Aorta (tissue), 5 donors: ENCODE results near the gene ANKRD44. TPM values are rescaled to one million over a fixed set of nuclear protein-coding genes. Genes with fewer than 3 reads are reported as not detected.
A peak's percentile ranks its signal among the peaks of the same experiment; 100 is the strongest.
"Not testable (repeated sequence)": the region's sequence is repeated elsewhere in the genome, so short reads cannot be mapped to it uniquely, and the experiment has no call there.

ENCODE experiments used
- ATAC-seq: fragments of 200-7000 bp; cut with Tn5 transposase; one replicate; pipeline ENCODE4 v1.9.1; 2022; ENCODE audit warnings: moderate library complexity; ENCODE audit not compliant: low FRiP score
- DNase-seq, 2 donors: peaks; one replicate each; pipeline ENCODE4 v3.0.0-alpha.2; 2020
- H3K27ac ChIP-seq, 2 donors: one replicate each; pipeline ENCODE4 v1.5.1; 2013; ENCODE audit warnings: low read length in 2 of 2, mild to moderate bottlenecking in 2 of 2, moderate library complexity in 2 of 2, control low read depth in 1 of 2, inconsistent platforms in 1 of 2, low read depth in 1 of 2
- H3K27me3 ChIP-seq, 2 donors: one replicate each; pipeline ENCODE4 v1.6.1; 2013; ENCODE audit warnings: control low read depth in 1 of 2, low read length in 1 of 2, mild to moderate bottlenecking in 1 of 2, moderate library complexity in 1 of 2; ENCODE audit not compliant: insufficient read depth in 2 of 2, control insufficient read depth in 1 of 2
- H3K36me3 ChIP-seq, 2 donors: one replicate each; pipeline ENCODE4 v1.6.1; 2013; ENCODE audit warnings: control low read depth in 1 of 2, low read length in 1 of 2, mild to moderate bottlenecking in 1 of 2; ENCODE audit not compliant: insufficient read depth in 2 of 2, control insufficient read depth in 1 of 2
- H3K4me1 ChIP-seq, 2 donors: one replicate each; pipeline ENCODE4 v1.6.1; 2013; ENCODE audit warnings: low read length in 2 of 2, control low read depth in 1 of 2, mild to moderate bottlenecking in 1 of 2, moderate library complexity in 1 of 2; ENCODE audit not compliant: insufficient read depth in 2 of 2, control insufficient read depth in 1 of 2
- H3K4me3 ChIP-seq, 2 donors: one replicate each; pipeline ENCODE4 v1.5.1; 2013; ENCODE audit warnings: low read length in 2 of 2, control low read depth in 1 of 2, mild to moderate bottlenecking in 1 of 2
- H3K9me3 ChIP-seq: one replicate; pipeline ENCODE4 v1.6.1; 2013; ENCODE audit warnings: mild to moderate bottlenecking, low read length; ENCODE audit not compliant: control insufficient read depth
- WGBS, 2 donors: extraction: QIAGEN DNeasy Blood & Tissue Kit; methylation state at CpG; one replicate each; pipeline ENCODE4 v1.1.7; 2013; 5-methylcytosine and 5-hydroxymethylcytosine counted together
- intact Hi-C, 2 donors: fragments of 100-400 bp; cut with DNase I; formaldehyde crosslinking; loops; one replicate each; pipeline versions ENCODE4 v1.14.2 to v1.15.0; 2022
- polyA plus RNA-seq, 2 donors: library from polyadenylated mRNA; stranded (reverse); fragments of 200-250 nt; gene quantifications; one replicate each; pipeline ENCODE4 v1.2.3, GENCODE V29; 2013
- total RNA-seq, 2 donors: library from RNA; stranded (reverse); fragmentation: NEBNext Ultra II Directional; extraction: Animal tissue kit (Norgen Biotek cat#: 25700); gene quantifications; one replicate each; pipeline ENCODE4 v1.2.1, GENCODE V29; 2021
- donor health status: healthy with polysubstance abuse.
- donor health status: Bipolar disorder and iron deficiency.
- donor health status: DM: no; HTN: no; CAD: no.
- donor health status: DM: no; HTN: no; CAD: no.
- donor health status: DM: yes; HTN: yes; CAD: no.

Gene ANKRD44
- total and polyA plus RNA-seq, 4 donors = 4.5 to 62.6 (median 33.8) TPM

GRCh38 chr2:197073701-197074433, 236.7 kb downstream of the ANKRD44 start:
- H3K27me3 ChIP-seq = no peaks in the 10 kb centered on the region
- no peak overlapping the region for H3K4me3 ChIP-seq
- no peaks in the 10 kb centered on the region for H3K36me3 ChIP-seq
- peak; percentile 73 to 82 for DNase-seq
- WGBS, 2 donors = 45 to 63% methylated on average over 1 of the region's 1 CpG
- intact Hi-C loops = no loop called here
- H3K4me1 ChIP-seq = peaks cover 2 to 4% of the 10 kb centered on the region in 2 donors
- peak; percentile 50 for ATAC-seq
- no peaks in the 10 kb centered on the region for H3K9me3 ChIP-seq
- no peak overlapping the region for H3K27ac ChIP-seq

GRCh38 chr2:197073270-197073669, 237.3 kb downstream of the ANKRD44 start:
- Histone ChIP-seq H3K9me3 (no peaks in the 10 kb centered on the region), H3K4me1 (peaks cover 2% of the 10 kb centered on the region in 2 donors), H3K27me3 (no peaks in the 10 kb centered on the region), H3K4me3 (no peak overlapping the region), H3K36me3 (no peaks in the 10 kb centered on the region), H3K27ac (no peak overlapping the region)
- DNase-seq (no peak), ATAC-seq (no peak)
- intact Hi-C loops = no loop called here
- 60 to 77% methylated on average over 2 of the region's 2 CpGs for WGBS, 2 donors

- DNase-seq (no peak), ATAC-seq (no peak)
- H3K4me3 ChIP-seq = no peak overlapping the region
- 88 to 89% methylated on average over 3 of the region's 3 CpGs for WGBS, 2 donors
- H3K9me3 ChIP-seq = no peaks in the 10 kb centered on the region
- H3K27ac ChIP-seq = no peak overlapping the region
- peaks cover 0 to 2% of the 10 kb centered on the region in 2 donors for H3K4me1 ChIP-seq
- no peaks in the 10 kb centered on the region for H3K27me3 ChIP-seq
- no peaks in the 10 kb centered on the region for H3K36me3 ChIP-seq
- intact Hi-C loops = no loop called here
These were observed 238.0 kb downstream of the ANKRD44 start for GRCh38 chr2:197072533-197072932.

- intact Hi-C loops = no loop called here
- Histone ChIP-seq H3K4me3 (no peak overlapping the region), H3K27ac (no peak overlapping the region), H3K4me1 (no peaks in the 10 kb centered on the region), H3K27me3 (no peaks in the 10 kb centered on the region), H3K9me3 (no peaks in the 10 kb centered on the region), H3K36me3 (no peaks in the 10 kb centered on the region)
- WGBS, 2 donors = 80 to 87% methylated on average over 1 of the region's 1 CpG
- DNase-seq (no peak), ATAC-seq (no peak)
These were observed 238.7 kb downstream of the ANKRD44 start for GRCh38 chr2:197071790-197072436.

- Histone ChIP-seq H3K27me3 (no peaks in the 10 kb centered on the region), H3K27ac (no peak overlapping the region), H3K36me3 (no peaks in the 10 kb centered on the region), H3K4me1 (no peaks in the 10 kb centered on the region), H3K9me3 (no peaks in the 10 kb centered on the region), H3K4me3 (no peak overlapping the region)
- WGBS, 2 donors = 96 to 98% methylated on average over 1 of the region's 1 CpG
- no peak for ATAC-seq
- intact Hi-C loops = no loop called here
- no peak for DNase-seq
These were observed 239.4 kb downstream of the ANKRD44 start for GRCh38 chr2:197071213-197071612.

- no peaks in the 10 kb centered on the region for H3K27me3 ChIP-seq
- ATAC-seq = no peak
- WGBS, 2 donors = 89 to 93% methylated on average over 2 of the region's 2 CpGs
- H3K36me3 ChIP-seq = no peaks in the 10 kb centered on the region
- no peak overlapping the region for H3K27ac ChIP-seq
- intact Hi-C loops = no loop called here
- H3K4me1 ChIP-seq = no peaks in the 10 kb centered on the region
- H3K9me3 ChIP-seq = no peaks in the 10 kb centered on the region
- DNase-seq = no peak
- H3K4me3 ChIP-seq = no peak overlapping the region
These were observed 240.6 kb downstream of the ANKRD44 start for GRCh38 chr2:197069958-197070357.

- H3K27ac ChIP-seq, DNase-seq, intact Hi-C loops, H3K36me3 ChIP-seq, H3K4me1 ChIP-seq, H3K27me3 ChIP-seq, H3K4me3 ChIP-seq, H3K9me3 ChIP-seq, ATAC-seq: not testable (repeated sequence)
- 93 to 98% methylated on average over 3 of the region's 3 CpGs for WGBS, 2 donors
These were observed 248.0 kb downstream of the ANKRD44 start for GRCh38 chr2:197062574-197062973.

GRCh38 chr2:197059477-197059876, 251.1 kb downstream of the ANKRD44 start:
- no peaks in the 10 kb centered on the region for H3K27me3 ChIP-seq
- ATAC-seq (no peak), DNase-seq (no peak)
- no peaks in the 10 kb centered on the region for H3K4me1 ChIP-seq
- H3K36me3 ChIP-seq = peaks cover 5 to 7% of the 10 kb centered on the region in 2 donors
- intact Hi-C loops = no loop called here
- no peaks in the 10 kb centered on the region for H3K9me3 ChIP-seq
- no peak overlapping the region for H3K27ac ChIP-seq
- no peak overlapping the region for H3K4me3 ChIP-seq
- 90 to 94% methylated on average over 1 of the region's 1 CpG for WGBS, 2 donors

GRCh38 chr2:197058777-197059300, 251.7 kb downstream of the ANKRD44 start:
- H3K27ac ChIP-seq = no peak overlapping the region
- peaks cover 5 to 7% of the 10 kb centered on the region in 2 donors for H3K36me3 ChIP-seq
- DNase-seq (no peak), ATAC-seq (no peak)
- no peak overlapping the region for H3K4me3 ChIP-seq
- H3K27me3 ChIP-seq = no peaks in the 10 kb centered on the region
- H3K9me3 ChIP-seq = no peaks in the 10 kb centered on the region
- WGBS, 2 donors = 93 to 98% methylated on average over 1 of the region's 1 CpG
- intact Hi-C loops = no loop called here
- no peaks in the 10 kb centered on the region for H3K4me1 ChIP-seq
